Transverse colon (tissue), 4 donors: ENCODE measurements around the gene NR5A2. TPM values are rescaled to one million over a fixed set of nuclear protein-coding genes. Genes with fewer than 3 reads are reported as not detected.

Experiments
- DNase-seq: peaks from one replicate; pipeline ENCODE4 v3.0.0-alpha.2; 2019
- H3K27ac ChIP-seq, 4 donors: fragments of 200-600 bp; sonication (generic); 2 replicates each; pipeline ENCODE4 v1.5.1; 2016 to 2018; ENCODE audit warnings: inconsistent platforms in 4 of 4
- H3K27me3 ChIP-seq: fragments of 200-600 bp; sonication (generic); 2 replicates; pipeline ENCODE4 v1.5.1; 2017; ENCODE audit warnings: inconsistent platforms
- H3K36me3 ChIP-seq, 4 donors: fragments of 200-600 bp; sonication (generic); 2 replicates each; pipeline ENCODE4 v1.5.1; 2017 to 2019; ENCODE audit warnings: inconsistent platforms in 4 of 4
- H3K4me1 ChIP-seq, 4 donors: fragments of 200-600 bp; sonication (generic); 2 replicates each; pipeline ENCODE4 v1.5.1; 2017 to 2020; ENCODE audit warnings: inconsistent platforms in 4 of 4
- H3K4me3 ChIP-seq, 4 donors: fragments of 200-600 bp; sonication (generic); 1 replicate in 1 of 4; 2 replicates in 3 of 4; pipeline versions ENCODE4 v1.5.1 to v1.6.1; 2017 to 2019; ENCODE audit warnings: inconsistent platforms in 4 of 4
- H3K9me3 ChIP-seq, 2 donors: fragments of 200-600 bp; sonication (generic); 2 replicates each; pipeline ENCODE4 v1.5.1; 2017 to 2019; ENCODE audit warnings: inconsistent platforms in 2 of 2
- EP300 ChIP-seq: sonication (generic); formaldehyde crosslinking; IDR thresholded peaks from one replicate; pipeline ENCODE4 v1.6.1; 2017; ENCODE audit warnings: antibody characterized with exemption, low read depth
- POLR2A ChIP-seq: fragments of 450-650 bp; IDR thresholded peaks from one replicate; pipeline ENCODE4 v1.6.1; 2016; ENCODE audit warnings: antibody characterized with exemption, mild to moderate bottlenecking, moderate library complexity
- POLR2AphosphoS5 ChIP-seq, 3 donors: sonication (generic); formaldehyde crosslinking; IDR thresholded peaks; one replicate each; pipeline ENCODE4 v1.6.1; 2016; ENCODE audit warnings: antibody characterized with exemption in 3 of 3
- WGBS, 2 donors: methylation state at CpG; one replicate each; pipeline ENCODE4 v1.1.5; 2018; ENCODE audit warnings: low coverage in 1 of 2; 5-methylcytosine and 5-hydroxymethylcytosine counted together
- in situ Hi-C, 4 donors: fragments of 200-750 bp; cut with MboI; loops; one replicate each; pipeline versions ENCODE4 v1.15.0 to v1.15.1; 2017; ENCODE audit warnings: low sequenced_read_pairs in 3 of 4, low pct_ligation_motif_present in 1 of 4, low pct_unique_long_range_greater_than_20kb in 1 of 4
- intact Hi-C: fragments of 100-400 bp; cut with DNase I; formaldehyde crosslinking; loops from one replicate; pipeline ENCODE4 v1.15.1; 2023; ENCODE audit warnings: low total_unique reads
- total RNA-seq, 4 donors: library from RNA; depleted of rRNA; stranded (reverse); fragments of >200 nt; gene quantifications; one replicate each; pipeline ENCODE4 v1.1.0, GENCODE V29; 2016
- TF ChIP-seq, protein P1 (sequence below), 5 experiments: fragments of 200-600 bp in 3 of 5; fragments of 450-650 bp in 2 of 5; sonication (generic) in 3 of 5; IDR thresholded peaks; 1 replicate in 2 of 5; 2 replicates in 3 of 5; pipeline ENCODE4 v1.5.1; 2016 to 2017; ENCODE audit warnings: antibody characterized with exemption in 5 of 5, inconsistent platforms in 3 of 5, mild to moderate bottlenecking in 2 of 5, moderate library complexity in 1 of 5

The NR5A2 gene
- total RNA-seq, 4 donors from 2014 or later: 75.4 to 92.6 (median 85.4) TPM

DNA sequence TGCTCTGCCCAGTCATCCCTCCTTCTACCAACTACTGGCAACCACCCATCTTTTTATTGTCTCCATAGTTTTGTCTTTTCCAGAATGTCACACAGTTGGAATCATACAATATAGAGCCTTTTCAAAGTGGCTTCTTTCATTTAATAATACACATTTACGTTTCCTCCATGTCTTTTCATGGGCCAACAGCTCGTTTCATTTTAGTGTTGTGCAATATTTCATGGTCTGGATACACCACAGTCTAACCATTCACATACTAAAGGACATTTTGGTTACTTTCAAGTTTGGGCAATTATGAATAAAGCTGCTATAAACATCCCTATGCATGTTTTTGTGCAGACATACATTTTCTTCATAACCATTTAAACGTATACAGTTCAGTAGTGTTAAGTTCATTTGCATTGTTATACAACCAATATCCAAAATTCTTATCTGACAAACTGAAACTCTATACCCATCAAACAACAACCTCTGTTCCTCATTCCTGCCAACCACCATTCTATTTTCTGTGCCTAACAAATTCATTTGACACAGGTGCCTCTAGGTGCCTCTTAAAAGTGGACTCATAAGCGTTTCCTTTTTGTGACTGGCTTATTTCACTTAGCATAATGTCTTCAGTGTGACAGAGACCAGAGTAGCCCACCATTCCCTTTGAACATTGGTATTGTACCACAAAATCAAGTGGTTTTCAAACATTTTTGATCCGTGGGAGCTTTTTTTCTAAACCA, 138.1 kb downstream of the NR5A2 start:
- no peak for TF ChIP-seq EP300
- TF ChIP-seq, protein P1, sequence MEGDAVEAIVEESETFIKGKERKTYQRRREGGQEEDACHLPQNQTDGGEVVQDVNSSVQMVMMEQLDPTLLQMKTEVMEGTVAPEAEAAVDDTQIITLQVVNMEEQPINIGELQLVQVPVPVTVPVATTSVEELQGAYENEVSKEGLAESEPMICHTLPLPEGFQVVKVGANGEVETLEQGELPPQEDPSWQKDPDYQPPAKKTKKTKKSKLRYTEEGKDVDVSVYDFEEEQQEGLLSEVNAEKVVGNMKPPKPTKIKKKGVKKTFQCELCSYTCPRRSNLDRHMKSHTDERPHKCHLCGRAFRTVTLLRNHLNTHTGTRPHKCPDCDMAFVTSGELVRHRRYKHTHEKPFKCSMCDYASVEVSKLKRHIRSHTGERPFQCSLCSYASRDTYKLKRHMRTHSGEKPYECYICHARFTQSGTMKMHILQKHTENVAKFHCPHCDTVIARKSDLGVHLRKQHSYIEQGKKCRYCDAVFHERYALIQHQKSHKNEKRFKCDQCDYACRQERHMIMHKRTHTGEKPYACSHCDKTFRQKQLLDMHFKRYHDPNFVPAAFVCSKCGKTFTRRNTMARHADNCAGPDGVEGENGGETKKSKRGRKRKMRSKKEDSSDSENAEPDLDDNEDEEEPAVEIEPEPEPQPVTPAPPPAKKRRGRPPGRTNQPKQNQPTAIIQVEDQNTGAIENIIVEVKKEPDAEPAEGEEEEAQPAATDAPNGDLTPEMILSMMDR (IDR thresholded peaks at IDR 0.05): no peak
- no peak for TF ChIP-seq POLR2A
- no peak for TF ChIP-seq POLR2AphosphoS5 (IDR thresholded peaks at IDR 0.05)
- Histone ChIP-seq H3K27ac (no peak overlapping the region), H3K27me3 (no peaks in the 10 kb centered on the region), H3K4me3 (no peak overlapping the region), H3K36me3 (no peaks in the 10 kb centered on the region), H3K9me3 (no peaks in the 10 kb centered on the region), H3K4me1 (no peaks in the 10 kb centered on the region)
- DNase-seq: no peak
- intact Hi-C loops (no loop called here), in situ Hi-C loops (no loop called here)
- 81 to 88% methylated on average over 5 of the region's 5 CpGs for WGBS, 2 donors

DNA sequence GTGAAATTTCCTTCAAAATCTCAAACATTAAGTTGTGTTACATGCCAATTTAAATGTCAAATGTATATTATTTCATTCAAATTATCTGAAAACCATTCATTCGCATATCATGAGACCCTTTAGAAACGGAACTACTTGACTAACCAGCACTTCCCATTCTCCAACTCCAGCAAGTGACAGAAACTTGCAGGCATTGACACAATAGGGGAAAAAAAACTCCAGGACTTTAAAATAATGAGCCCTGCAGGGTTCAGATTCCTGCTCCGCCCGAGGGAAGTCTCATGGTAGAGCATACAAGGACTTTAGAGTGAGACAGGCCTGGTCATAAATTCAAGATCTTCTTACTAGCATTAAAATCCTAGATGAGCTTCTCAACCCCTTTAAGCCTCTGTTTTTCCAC, 138.9 kb downstream of the NR5A2 start:
- H3K4me1 ChIP-seq: no peaks in the 10 kb centered on the region
- no peak for TF ChIP-seq POLR2AphosphoS5 (IDR thresholded peaks at IDR 0.05)
- TF ChIP-seq POLR2A: no peak
- TF ChIP-seq, protein P1 (IDR thresholded peaks at IDR 0.05): no peak
- in situ Hi-C loops: no loop called here
- 88 to 89% methylated on average over 4 of the region's 4 CpGs for WGBS, 2 donors
- no peak overlapping the region for H3K27ac ChIP-seq
- no peaks in the 10 kb centered on the region for H3K36me3 ChIP-seq
- no peak for DNase-seq
- H3K4me3 ChIP-seq: no peak overlapping the region
- no peaks in the 10 kb centered on the region for H3K27me3 ChIP-seq
- intact Hi-C loops: no loop called here
- H3K9me3 ChIP-seq: no peaks in the 10 kb centered on the region

DNA sequence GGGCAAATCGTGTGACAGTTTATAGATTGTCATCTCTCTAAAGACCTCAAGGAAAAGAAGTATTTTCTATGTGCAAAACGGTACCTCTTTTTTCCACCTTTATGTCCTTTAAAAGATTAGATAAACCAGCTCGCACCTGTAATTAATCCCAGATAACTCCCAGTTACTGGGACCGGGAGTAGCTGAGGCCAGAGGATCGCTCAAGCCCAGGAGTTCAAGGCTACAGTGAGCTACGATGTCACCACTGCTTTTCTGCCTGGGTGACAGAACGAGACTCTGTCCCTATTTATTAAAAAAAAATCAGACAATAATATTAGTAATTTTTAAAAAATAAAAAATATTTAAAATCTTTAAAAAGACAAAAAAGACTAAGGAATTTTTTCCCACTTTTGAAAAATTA, 141.4 kb downstream of the NR5A2 start:
- Histone ChIP-seq H3K4me3 (no peak overlapping the region), H3K9me3 (no peaks in the 10 kb centered on the region), H3K4me1 (no peaks in the 10 kb centered on the region), H3K27me3 (no peaks in the 10 kb centered on the region), H3K36me3 (no peaks in the 10 kb centered on the region), H3K27ac (no peak overlapping the region)
- in situ Hi-C loops (no loop called here), intact Hi-C loops (no loop called here)
- 87 to 91% methylated on average over 7 of the region's 7 CpGs for WGBS, 2 donors
- no peak for DNase-seq
- TF ChIP-seq, protein P1 (IDR thresholded peaks at IDR 0.05): no peak
- no peak for TF ChIP-seq POLR2AphosphoS5 (IDR thresholded peaks at IDR 0.05)
- TF ChIP-seq POLR2A: no peak
- TF ChIP-seq EP300: no peak

GRCh38 chr1:200172311-200172710, 144.8 kb downstream of the NR5A2 start:
- Histone ChIP-seq H3K27ac (no peak overlapping the region), H3K9me3 (no peaks in the 10 kb centered on the region), H3K4me3 (no peak overlapping the region), H3K4me1 (no peaks in the 10 kb centered on the region), H3K36me3 (no peaks in the 10 kb centered on the region), H3K27me3 (no peaks in the 10 kb centered on the region)
- no peak for DNase-seq
- in situ Hi-C loops: no loop called here
- TF ChIP-seq POLR2A (no peak), EP300 (no peak), POLR2AphosphoS5 (IDR thresholded peaks at IDR 0.05) (no peak)
- TF ChIP-seq, protein P1 (IDR thresholded peaks at IDR 0.05): no peak
- 47 to 66% methylated on average over 3 to 4 of the region's 4 CpGs for WGBS, 2 donors
- intact Hi-C loops: no loop called here
